ENCODE measurements around the gene HTR3A. TPM values are rescaled to one million over a fixed set of nuclear protein-coding genes. Genes with fewer than 3 reads are reported as not detected.

HTR3A gene
- total RNA-seq, 1 experiment from 2014 or later = not detected

GRCh38 chr11:114033572-114033971, 58.7 kb downstream of the HTR3A start:
- H3K27me3 Mint-ChIP-seq (ENCODE audit: insufficient read depth, unreplicated experiment) = no peaks in the 10 kb centered on the region
- CTCF ChIA-PET = interaction anchor here (0.9 to 2.2 kb wide), 3 partner anchors 83 to 227 kb away, joined by 4 to 9 read pairs (median 5); no protein-coding TSS in a partner anchor
- POLR2A ChIA-PET = no interaction called here
- H3K4me3 Mint-ChIP-seq (ENCODE audit: unreplicated experiment) = no peak overlapping the region
- Histone ChIP-seq H3K4me3 (ENCODE audit: low read depth, low read length) (no peak overlapping the region), H3K9me3 (no peaks in the 10 kb centered on the region), H3K27me3 (replicated peaks; ENCODE audit: control insufficient read depth, insufficient read depth, low read length) (peaks cover 1% of the 10 kb centered on the region), H3K36me3 (ENCODE audit: control insufficient read depth, insufficient read depth, low read length) (no peaks in the 10 kb centered on the region), H3K4me1 (peaks cover 24% of the 10 kb centered on the region)
- DNase-seq = no peak
- no TSS peak for BruUV-seq (replicated peaks)
- no peaks in the 10 kb centered on the region for H3K36me3 Mint-ChIP-seq (ENCODE audit: insufficient read depth, unreplicated experiment)
- intact Hi-C loops (cut with micrococcal nuclease; ENCODE audit: unreplicated experiment) = no loop called here
- no peaks in the 10 kb centered on the region for H3K9me3 Mint-ChIP-seq (ENCODE audit: unreplicated experiment)
- no peak overlapping the region for H3K27ac Mint-ChIP-seq (ENCODE audit: unreplicated experiment)
- TF ChIP-seq, protein P1, sequence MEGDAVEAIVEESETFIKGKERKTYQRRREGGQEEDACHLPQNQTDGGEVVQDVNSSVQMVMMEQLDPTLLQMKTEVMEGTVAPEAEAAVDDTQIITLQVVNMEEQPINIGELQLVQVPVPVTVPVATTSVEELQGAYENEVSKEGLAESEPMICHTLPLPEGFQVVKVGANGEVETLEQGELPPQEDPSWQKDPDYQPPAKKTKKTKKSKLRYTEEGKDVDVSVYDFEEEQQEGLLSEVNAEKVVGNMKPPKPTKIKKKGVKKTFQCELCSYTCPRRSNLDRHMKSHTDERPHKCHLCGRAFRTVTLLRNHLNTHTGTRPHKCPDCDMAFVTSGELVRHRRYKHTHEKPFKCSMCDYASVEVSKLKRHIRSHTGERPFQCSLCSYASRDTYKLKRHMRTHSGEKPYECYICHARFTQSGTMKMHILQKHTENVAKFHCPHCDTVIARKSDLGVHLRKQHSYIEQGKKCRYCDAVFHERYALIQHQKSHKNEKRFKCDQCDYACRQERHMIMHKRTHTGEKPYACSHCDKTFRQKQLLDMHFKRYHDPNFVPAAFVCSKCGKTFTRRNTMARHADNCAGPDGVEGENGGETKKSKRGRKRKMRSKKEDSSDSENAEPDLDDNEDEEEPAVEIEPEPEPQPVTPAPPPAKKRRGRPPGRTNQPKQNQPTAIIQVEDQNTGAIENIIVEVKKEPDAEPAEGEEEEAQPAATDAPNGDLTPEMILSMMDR (IDR thresholded peaks at IDR 0.05; ENCODE audit: insufficient read depth in 1 of 2, low read depth in 1 of 2, low read length in 1 of 2, severe bottlenecking in 1 of 2, unreplicated experiment in 1 of 2) = no peak
- peaks cover 11% of the 10 kb centered on the region for H3K4me1 Mint-ChIP-seq (ENCODE audit: low read depth, unreplicated experiment)

GRCh38 chr11:114034956-114035355, 60.0 kb downstream of the HTR3A start:
- H3K4me1 ChIP-seq = peaks cover 28% of the 10 kb centered on the region
- H3K36me3 Mint-ChIP-seq (ENCODE audit: insufficient read depth, unreplicated experiment) = no peaks in the 10 kb centered on the region
- no peak for DNase-seq
- ChIA-PET CTCF (interaction anchor here (0.5 to 2.2 kb wide), 7 partner anchors 68 to 226 kb away, joined by 3 to 19 read pairs (median 7); no protein-coding TSS in a partner anchor), POLR2A (no interaction called here)
- H3K36me3 ChIP-seq (ENCODE audit: control insufficient read depth, insufficient read depth, low read length) = no peaks in the 10 kb centered on the region
- TF ChIP-seq, protein P1 (IDR thresholded peaks at IDR 0.05; ENCODE audit: insufficient read depth in 1 of 2, low read depth in 1 of 2, low read length in 1 of 2, severe bottlenecking in 1 of 2, unreplicated experiment in 1 of 2) = no peak
- H3K27me3 ChIP-seq (replicated peaks; ENCODE audit: control insufficient read depth, insufficient read depth, low read length) = peaks cover 1% of the 10 kb centered on the region
- intact Hi-C loops (cut with micrococcal nuclease; ENCODE audit: unreplicated experiment) = no loop called here
- H3K27ac Mint-ChIP-seq (ENCODE audit: unreplicated experiment) = no peak overlapping the region
- H3K4me3 Mint-ChIP-seq (ENCODE audit: unreplicated experiment) = no peak overlapping the region
- H3K4me1 Mint-ChIP-seq (ENCODE audit: low read depth, unreplicated experiment) = peaks cover 17% of the 10 kb centered on the region
- BruUV-seq (replicated peaks) = no TSS peak
- H3K9me3 Mint-ChIP-seq (ENCODE audit: unreplicated experiment) = no peaks in the 10 kb centered on the region
- H3K4me3 ChIP-seq (ENCODE audit: low read depth, low read length) = no peak overlapping the region
- no peaks in the 10 kb centered on the region for H3K27me3 Mint-ChIP-seq (ENCODE audit: insufficient read depth, unreplicated experiment)
- no peaks in the 10 kb centered on the region for H3K9me3 ChIP-seq

DNA sequence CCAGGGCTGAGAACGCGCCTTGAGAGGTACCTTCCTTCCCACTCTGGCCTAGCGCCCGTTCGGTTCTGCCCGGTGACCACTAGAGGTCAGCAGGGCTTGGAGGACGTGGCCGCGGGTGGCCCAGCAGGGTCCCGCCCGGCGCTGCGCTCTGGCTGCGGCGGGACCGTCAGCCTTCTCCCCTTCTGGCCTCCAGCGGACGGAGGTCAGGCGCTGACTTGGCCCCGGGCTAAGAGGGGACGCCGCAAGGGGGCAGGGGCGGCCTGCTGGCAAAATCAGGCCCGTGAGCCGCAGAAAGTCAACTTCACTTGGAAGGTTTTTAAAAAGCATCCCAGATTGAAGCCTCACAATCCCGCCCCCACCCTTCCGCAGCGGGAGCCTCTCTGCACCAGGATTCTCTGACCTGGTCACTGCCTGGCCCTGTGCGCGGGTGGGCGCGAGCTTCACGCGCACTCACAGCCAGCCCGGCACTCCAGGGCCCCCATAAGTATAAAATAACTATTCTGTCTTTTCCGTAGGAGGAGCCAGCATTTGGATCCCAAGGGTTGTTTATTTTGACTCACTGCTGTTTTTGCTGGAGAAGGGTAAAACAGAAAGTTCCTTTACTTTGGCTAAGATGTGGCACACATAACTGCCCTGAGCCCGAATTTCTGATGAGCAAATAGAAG, 61.4 kb downstream of the HTR3A start:
- Histone ChIP-seq H3K4me3 (ENCODE audit: low read depth, low read length) (peak overlapping the region; percentile 29), H3K36me3 (ENCODE audit: control insufficient read depth, insufficient read depth, low read length) (no peaks in the 10 kb centered on the region), H3K4me1 (peaks cover 33% of the 10 kb centered on the region), H3K9me3 (no peaks in the 10 kb centered on the region), H3K27me3 (replicated peaks; ENCODE audit: control insufficient read depth, insufficient read depth, low read length) (no peaks in the 10 kb centered on the region)
- Mint-ChIP-seq H3K9me3 (ENCODE audit: unreplicated experiment) (no peaks in the 10 kb centered on the region), H3K4me1 (ENCODE audit: low read depth, unreplicated experiment) (peaks cover 23% of the 10 kb centered on the region), H3K36me3 (ENCODE audit: insufficient read depth, unreplicated experiment) (no peaks in the 10 kb centered on the region), H3K27ac (ENCODE audit: unreplicated experiment) (no peak overlapping the region), H3K27me3 (ENCODE audit: insufficient read depth, unreplicated experiment) (no peaks in the 10 kb centered on the region), H3K4me3 (ENCODE audit: unreplicated experiment) (peak overlapping the region; percentile 57)
- intact Hi-C loops (cut with micrococcal nuclease; ENCODE audit: unreplicated experiment) = loop anchor here (1.0 to 2.0 kb wide), 9 partner anchors 23 to 225 kb away; partner anchors contain the start of gene ZBTB16
- DNase-seq = peak; percentile 93 to 98
- TF ChIP-seq, protein P1 (IDR thresholded peaks at IDR 0.05; ENCODE audit: insufficient read depth in 1 of 2, low read depth in 1 of 2, low read length in 1 of 2, severe bottlenecking in 1 of 2, unreplicated experiment in 1 of 2) = peak; percentile 98 to 99
- CTCF ChIA-PET = interaction anchor here (0.5 to 2.2 kb wide), 18 partner anchors 10 to 1056 kb away, joined by 3 to 19 read pairs (median 4); no protein-coding TSS in a partner anchor
- no TSS peak for BruUV-seq (replicated peaks)
- POLR2A ChIA-PET = no interaction called here

Measured in Caco-2 (cell line).